ENCODE measurements around the gene SLC35E1. TPM values are rescaled to one million over a fixed set of nuclear protein-coding genes. Genes with fewer than 3 reads are reported as not detected.

The SLC35E1 gene
- total and polyA plus RNA-seq, 2 donors (not counting 3 experiments of a cell fraction or from before 2014, with no cell fraction given) = 36.0 to 37.5 TPM

GRCh38 chr19:16585094-16585801, 13.0 kb upstream of the SLC35E1 start:
- Histone ChIP-seq H3K9ac (replicated peaks; ENCODE audit: extremely low read depth, insufficient read depth, low read length) (no peak overlapping the region), H4K20me1 (replicated peaks; ENCODE audit: control insufficient read depth, extremely low read depth, insufficient read depth, low read length) (no peaks in the 10 kb centered on the region)
- no peak for FAIRE-seq

More at GRCh38 chr19:16585094-16585801, 13.0 kb upstream of the SLC35E1 start:
- DNase-seq (ENCODE audit: low read depth, low spot score) = no peak
- Histone ChIP-seq H3K9me3 (replicated peaks; ENCODE audit: control insufficient read depth, insufficient read depth, low read length) (no peaks in the 10 kb centered on the region), H3K27ac (ENCODE audit: insufficient read depth, low read depth, low read length) (peak overlapping the region; percentile 54), H3K36me3 (ENCODE audit: control insufficient read depth in 2 of 2, extremely low read depth in 1 of 2, insufficient read depth in 2 of 2, low read length in 2 of 2) (no peaks in the 10 kb centered on the region), H3K27me3 (ENCODE audit: control insufficient read depth in 2 of 2, insufficient read depth in 2 of 2, low read length in 2 of 2) (no peaks in the 10 kb centered on the region), H3K9me1 (replicated peaks; ENCODE audit: control insufficient read depth, extremely low read depth, insufficient read depth, low read length) (no peaks in the 10 kb centered on the region), H3K4me2 (ENCODE audit: insufficient read depth, low read length) (no peak overlapping the region), H3K4me3 (replicated peaks in 1 of 3; ENCODE audit: insufficient read depth in 1 of 3, low read depth in 1 of 3, low read length in 3 of 3) (no peak overlapping the region), H3K79me2 (ENCODE audit: control insufficient read depth, insufficient read depth, low read length) (peaks cover 84% of the 10 kb centered on the region), H2AFZ (ENCODE audit: low read depth, low read length) (no peak overlapping the region), H3K4me1 (ENCODE audit: control insufficient read depth, extremely low read depth, insufficient read depth, low read length) (peaks cover 39% of the 10 kb centered on the region)
- TF ChIP-seq GATA2 (IDR thresholded peaks at IDR 0.05; ENCODE audit: insufficient read depth, insufficient read length, low read depth, low read length) = no peak
- TF ChIP-seq MYC (IDR thresholded peaks at IDR 0.05; ENCODE audit: low read depth, low read length) = no peak
- no peak for TF ChIP-seq FOS (IDR thresholded peaks at IDR 0.05; ENCODE audit: borderline replicate concordance, insufficient read depth, low read length)
- TF ChIP-seq POLR2AphosphoS5 (IDR thresholded peaks at IDR 0.05; ENCODE audit: insufficient read depth, low read depth, low read length) = no peak
- no peak for TF ChIP-seq CTCF (IDR thresholded peaks at IDR 0.05; ENCODE audit: extremely low read depth in 1 of 2, insufficient read depth in 1 of 2, low read depth in 1 of 2, low read length in 2 of 2)
- TF ChIP-seq, protein P1, sequence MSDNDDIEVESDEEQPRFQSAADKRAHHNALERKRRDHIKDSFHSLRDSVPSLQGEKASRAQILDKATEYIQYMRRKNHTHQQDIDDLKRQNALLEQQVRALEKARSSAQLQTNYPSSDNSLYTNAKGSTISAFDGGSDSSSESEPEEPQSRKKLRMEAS (IDR thresholded peaks at IDR 0.05; ENCODE audit: insufficient read depth, insufficient read length) = no peak
- no peak for TF ChIP-seq JUN (IDR thresholded peaks at IDR 0.05; ENCODE audit: borderline replicate concordance, insufficient read depth, insufficient read length, low read depth)
- no peak for TF ChIP-seq POLR2A (IDR thresholded peaks at IDR 0.05; ENCODE audit: low read depth, low read length)
- no peak for TF ChIP-seq EZH2 (IDR thresholded peaks at IDR 0.05; ENCODE audit: borderline replicate concordance, low read depth, low read length, severe bottlenecking)
- CTCF ChIA-PET = interaction anchor here (0.8 to 1.5 kb wide), 2 partner anchors 12 to 43 kb away, joined by 3 to 7 read pairs; partner anchors contain the start of genes MED26 and SLC35E1
- no TSS peak for BruUV-seq (replicated peaks)
- intact Hi-C loops (cut with micrococcal nuclease) (loop anchor here (2.0 kb wide), 1 partner anchor 44 kb away; the partner anchor contains the start of gene MED26), dilution Hi-C loops (cut with MboI; ENCODE audit: extremely low pct_ligation_motif_present, low sequenced_read_pairs) (no loop called here)
- POLR2A ChIA-PET = no interaction called here

All from endothelial cell of umbilical vein (primary cell).